Peyer's patch (tissue), 4 donors: Measurements from ENCODE around the gene PHACTR1.

Source experiments
- POLR2A ChIP-seq, 2 donors: fragments of 450-650 bp; IDR thresholded peaks; one replicate each; pipeline ENCODE4 v1.5.1; 2017; ENCODE audit warnings: antibody characterized with exemption in 2 of 2, mild to moderate bottlenecking in 2 of 2, moderate library complexity in 2 of 2
- TF ChIP-seq, protein P1 (sequence below), 6 experiments: fragments of 450-650 bp in 4 of 6; fragments of 200-600 bp in 2 of 6; sonication (generic) in 1 of 6; IDR thresholded peaks; one replicate each; pipeline ENCODE4 v1.5.1; 2017 to 2019; ENCODE audit warnings: antibody characterized with exemption in 6 of 6, mild to moderate bottlenecking in 3 of 6, moderate library complexity in 1 of 6

DNA sequence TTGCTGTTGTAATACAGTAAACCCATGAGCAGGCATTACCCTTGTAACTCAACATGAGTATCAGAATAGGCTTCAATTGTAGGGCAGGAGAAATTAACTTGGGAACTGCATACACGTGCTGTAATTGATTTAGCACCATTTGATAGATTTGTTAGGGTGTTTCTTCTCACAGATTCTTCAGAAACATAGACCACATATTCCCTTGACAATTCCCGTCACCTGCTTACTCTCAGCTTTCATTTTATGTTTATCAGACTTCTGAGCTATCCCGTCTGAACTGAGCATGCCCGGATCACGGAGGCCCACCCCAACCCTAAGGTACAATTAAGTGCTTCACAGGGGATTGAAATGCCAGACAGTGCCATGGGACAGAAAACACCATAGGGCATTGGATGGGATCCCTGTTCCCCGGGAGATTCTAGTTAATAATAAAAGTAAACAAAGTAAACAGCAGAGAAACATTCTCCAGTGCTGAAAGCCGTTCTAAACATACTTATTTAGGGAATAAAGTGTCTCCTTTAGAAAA lies 179.7 kb downstream of the PHACTR1 start:
- no peak for TF ChIP-seq POLR2A (IDR thresholded peaks at IDR 0.05)
- TF ChIP-seq, protein P1, sequence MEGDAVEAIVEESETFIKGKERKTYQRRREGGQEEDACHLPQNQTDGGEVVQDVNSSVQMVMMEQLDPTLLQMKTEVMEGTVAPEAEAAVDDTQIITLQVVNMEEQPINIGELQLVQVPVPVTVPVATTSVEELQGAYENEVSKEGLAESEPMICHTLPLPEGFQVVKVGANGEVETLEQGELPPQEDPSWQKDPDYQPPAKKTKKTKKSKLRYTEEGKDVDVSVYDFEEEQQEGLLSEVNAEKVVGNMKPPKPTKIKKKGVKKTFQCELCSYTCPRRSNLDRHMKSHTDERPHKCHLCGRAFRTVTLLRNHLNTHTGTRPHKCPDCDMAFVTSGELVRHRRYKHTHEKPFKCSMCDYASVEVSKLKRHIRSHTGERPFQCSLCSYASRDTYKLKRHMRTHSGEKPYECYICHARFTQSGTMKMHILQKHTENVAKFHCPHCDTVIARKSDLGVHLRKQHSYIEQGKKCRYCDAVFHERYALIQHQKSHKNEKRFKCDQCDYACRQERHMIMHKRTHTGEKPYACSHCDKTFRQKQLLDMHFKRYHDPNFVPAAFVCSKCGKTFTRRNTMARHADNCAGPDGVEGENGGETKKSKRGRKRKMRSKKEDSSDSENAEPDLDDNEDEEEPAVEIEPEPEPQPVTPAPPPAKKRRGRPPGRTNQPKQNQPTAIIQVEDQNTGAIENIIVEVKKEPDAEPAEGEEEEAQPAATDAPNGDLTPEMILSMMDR (IDR thresholded peaks at IDR 0.05) = no peak
